ENCODE results near the gene HNRNPAB.

DNA sequence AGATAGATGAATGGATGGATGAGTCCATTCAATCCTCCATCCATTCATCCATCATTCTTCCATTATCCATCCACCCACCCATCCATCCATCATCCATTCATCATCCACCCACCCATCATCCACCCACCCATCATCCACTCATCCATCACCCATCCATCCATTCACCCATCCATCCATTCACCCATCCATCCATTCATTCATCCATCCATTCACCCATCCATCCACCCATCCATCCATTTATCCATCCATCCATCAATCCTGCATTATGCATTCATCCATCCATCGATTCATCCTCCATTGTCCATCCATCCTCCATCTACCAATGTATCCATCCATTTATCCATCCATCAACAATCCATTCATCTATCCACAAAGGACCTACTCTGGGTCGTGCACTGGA, 41.1 kb downstream of the HNRNPAB start:
- TF ChIP-seq, protein P1, sequence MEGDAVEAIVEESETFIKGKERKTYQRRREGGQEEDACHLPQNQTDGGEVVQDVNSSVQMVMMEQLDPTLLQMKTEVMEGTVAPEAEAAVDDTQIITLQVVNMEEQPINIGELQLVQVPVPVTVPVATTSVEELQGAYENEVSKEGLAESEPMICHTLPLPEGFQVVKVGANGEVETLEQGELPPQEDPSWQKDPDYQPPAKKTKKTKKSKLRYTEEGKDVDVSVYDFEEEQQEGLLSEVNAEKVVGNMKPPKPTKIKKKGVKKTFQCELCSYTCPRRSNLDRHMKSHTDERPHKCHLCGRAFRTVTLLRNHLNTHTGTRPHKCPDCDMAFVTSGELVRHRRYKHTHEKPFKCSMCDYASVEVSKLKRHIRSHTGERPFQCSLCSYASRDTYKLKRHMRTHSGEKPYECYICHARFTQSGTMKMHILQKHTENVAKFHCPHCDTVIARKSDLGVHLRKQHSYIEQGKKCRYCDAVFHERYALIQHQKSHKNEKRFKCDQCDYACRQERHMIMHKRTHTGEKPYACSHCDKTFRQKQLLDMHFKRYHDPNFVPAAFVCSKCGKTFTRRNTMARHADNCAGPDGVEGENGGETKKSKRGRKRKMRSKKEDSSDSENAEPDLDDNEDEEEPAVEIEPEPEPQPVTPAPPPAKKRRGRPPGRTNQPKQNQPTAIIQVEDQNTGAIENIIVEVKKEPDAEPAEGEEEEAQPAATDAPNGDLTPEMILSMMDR (IDR thresholded peaks at IDR 0.05) = no peak
- TF ChIP-seq POLR2A (IDR thresholded peaks at IDR 0.05; ENCODE audit: low read depth) = no peak
